Neural crest cell (in vitro differentiated cells): ENCODE measurements around the gene INSYN1. TPM values are rescaled to one million over a fixed set of nuclear protein-coding genes. Genes with fewer than 3 reads are reported as not detected.

ENCODE experiments used
- DNase-seq: peaks from one replicate; pipeline ENCODE4 v3.0.0; 2021; ENCODE audit warnings: low read depth, mixed read lengths, low spot score
- H3K27ac Mint-ChIP-seq: one replicate; pipeline ENCODE4 v1.8.0; 2021; ENCODE audit warnings: mild to moderate bottlenecking, mixed read lengths; ENCODE audit not compliant: unreplicated experiment
- H3K27me3 Mint-ChIP-seq: 2 replicates; pipeline ENCODE4 v1.8.0; 2021; ENCODE audit warnings: low read depth, mild to moderate bottlenecking, mixed read lengths
- H3K36me3 Mint-ChIP-seq: 2 replicates; pipeline ENCODE4 v1.8.0; 2021; ENCODE audit warnings: low read depth, mild to moderate bottlenecking, mixed read lengths
- H3K4me1 Mint-ChIP-seq: 2 replicates; pipeline ENCODE4 v1.8.0; 2021; ENCODE audit warnings: mixed read lengths
- H3K4me3 Mint-ChIP-seq: one replicate; pipeline ENCODE4 v1.8.0; 2021; ENCODE audit warnings: mild to moderate bottlenecking, mixed read lengths
- H3K9me3 Mint-ChIP-seq: 2 replicates; pipeline ENCODE4 v1.8.0; 2021; ENCODE audit warnings: mixed read lengths
- total RNA-seq: library from RNA; stranded (reverse); gene quantifications from 2 replicates; pipeline ENCODE4 v1.2.1, GENCODE V29; 2021
- TF ChIP-seq, protein P1 (sequence below): fragments of 200-600 bp; sonication (generic); conservative IDR thresholded peaks from 2 replicates; pipeline ENCODE4 v1.5.0; 2021; ENCODE audit warnings: antibody characterized with exemption, mild to moderate bottlenecking

INSYN1 gene
- total RNA-seq, 1 donor from 2014 or later = 9.5 TPM

DNA sequence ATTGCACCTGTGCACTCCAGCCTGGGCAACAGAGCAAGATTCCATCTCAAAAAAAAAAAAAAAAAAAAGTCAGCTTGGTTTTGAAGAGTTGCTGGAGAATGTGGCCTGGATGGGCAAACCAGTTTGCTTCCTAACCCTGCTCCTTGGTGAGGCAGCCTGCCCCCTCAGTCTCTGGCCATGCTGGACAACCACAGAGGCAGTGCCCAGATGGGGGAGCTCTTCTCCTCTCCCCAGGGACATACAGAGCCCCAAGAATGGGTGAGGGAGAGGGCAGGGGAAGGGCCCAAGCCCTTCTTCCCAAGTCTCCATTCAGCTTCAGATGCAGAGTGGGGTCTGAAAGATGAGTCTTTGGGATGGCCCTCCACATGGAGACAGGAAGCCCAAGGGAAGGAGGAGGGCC lies 41.0 kb downstream of the INSYN1 start:
- no peak overlapping the region for H3K27ac Mint-ChIP-seq
- TF ChIP-seq, protein P1, sequence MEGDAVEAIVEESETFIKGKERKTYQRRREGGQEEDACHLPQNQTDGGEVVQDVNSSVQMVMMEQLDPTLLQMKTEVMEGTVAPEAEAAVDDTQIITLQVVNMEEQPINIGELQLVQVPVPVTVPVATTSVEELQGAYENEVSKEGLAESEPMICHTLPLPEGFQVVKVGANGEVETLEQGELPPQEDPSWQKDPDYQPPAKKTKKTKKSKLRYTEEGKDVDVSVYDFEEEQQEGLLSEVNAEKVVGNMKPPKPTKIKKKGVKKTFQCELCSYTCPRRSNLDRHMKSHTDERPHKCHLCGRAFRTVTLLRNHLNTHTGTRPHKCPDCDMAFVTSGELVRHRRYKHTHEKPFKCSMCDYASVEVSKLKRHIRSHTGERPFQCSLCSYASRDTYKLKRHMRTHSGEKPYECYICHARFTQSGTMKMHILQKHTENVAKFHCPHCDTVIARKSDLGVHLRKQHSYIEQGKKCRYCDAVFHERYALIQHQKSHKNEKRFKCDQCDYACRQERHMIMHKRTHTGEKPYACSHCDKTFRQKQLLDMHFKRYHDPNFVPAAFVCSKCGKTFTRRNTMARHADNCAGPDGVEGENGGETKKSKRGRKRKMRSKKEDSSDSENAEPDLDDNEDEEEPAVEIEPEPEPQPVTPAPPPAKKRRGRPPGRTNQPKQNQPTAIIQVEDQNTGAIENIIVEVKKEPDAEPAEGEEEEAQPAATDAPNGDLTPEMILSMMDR = no peak
- H3K4me1 Mint-ChIP-seq = no peaks in the 10 kb centered on the region
- H3K36me3 Mint-ChIP-seq = peaks cover 14% of the 10 kb centered on the region
- H3K27me3 Mint-ChIP-seq = no peaks in the 10 kb centered on the region
- H3K9me3 Mint-ChIP-seq = no peaks in the 10 kb centered on the region
- H3K4me3 Mint-ChIP-seq = no peak overlapping the region
- DNase-seq = no peak

DNA sequence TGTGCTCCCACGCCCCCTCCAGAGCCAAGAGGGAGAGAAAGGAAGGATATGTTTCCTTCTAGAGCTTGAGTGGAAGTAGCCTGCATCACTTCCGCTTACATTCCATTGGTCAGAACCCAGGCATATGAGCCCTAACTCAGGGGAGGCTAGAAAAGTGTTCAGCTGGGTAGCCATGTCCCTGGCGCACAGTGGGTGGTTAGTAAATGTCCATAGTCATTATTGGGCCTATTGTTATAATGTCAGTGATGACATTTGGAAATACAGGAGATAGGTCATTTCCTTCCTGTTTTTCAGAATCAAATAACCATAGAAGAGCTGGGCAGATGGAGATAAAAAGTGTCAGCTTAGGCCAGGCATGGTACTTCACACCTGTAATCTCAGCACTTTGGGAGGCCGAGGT lies 41.6 kb downstream of the INSYN1 start:
- no peak for DNase-seq
- TF ChIP-seq, protein P1 = no peak
- Mint-ChIP-seq H3K4me3 (no peak overlapping the region), H3K9me3 (no peaks in the 10 kb centered on the region), H3K4me1 (no peaks in the 10 kb centered on the region), H3K36me3 (peaks cover 16% of the 10 kb centered on the region), H3K27me3 (no peaks in the 10 kb centered on the region), H3K27ac (no peak overlapping the region)

DNA sequence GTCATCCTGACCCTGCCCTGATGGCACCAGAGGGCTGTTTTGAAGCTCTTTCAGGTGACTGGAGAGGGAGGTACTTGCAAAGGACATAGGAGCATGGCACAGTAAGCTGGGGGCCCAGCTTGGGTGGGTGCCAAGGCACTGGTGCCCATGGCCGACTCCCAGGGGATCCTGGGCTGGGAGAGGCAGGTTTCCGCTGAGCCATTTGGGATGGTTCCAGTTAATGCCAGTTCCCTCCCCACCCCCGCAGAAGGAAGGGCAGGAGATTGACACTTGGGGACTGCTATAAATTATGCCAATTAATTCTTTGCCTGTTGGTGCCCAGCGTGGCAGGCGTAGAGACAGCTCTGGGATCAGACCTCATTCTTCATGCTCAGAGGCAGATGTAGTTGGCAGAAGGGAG lies 42.8 kb downstream of the INSYN1 start:
- Mint-ChIP-seq H3K4me1 (no peaks in the 10 kb centered on the region), H3K27ac (no peak overlapping the region), H3K36me3 (peaks cover 18% of the 10 kb centered on the region), H3K4me3 (no peak overlapping the region), H3K27me3 (no peaks in the 10 kb centered on the region), H3K9me3 (no peaks in the 10 kb centered on the region)
- no peak for DNase-seq
- TF ChIP-seq, protein P1 = no peak

DNA sequence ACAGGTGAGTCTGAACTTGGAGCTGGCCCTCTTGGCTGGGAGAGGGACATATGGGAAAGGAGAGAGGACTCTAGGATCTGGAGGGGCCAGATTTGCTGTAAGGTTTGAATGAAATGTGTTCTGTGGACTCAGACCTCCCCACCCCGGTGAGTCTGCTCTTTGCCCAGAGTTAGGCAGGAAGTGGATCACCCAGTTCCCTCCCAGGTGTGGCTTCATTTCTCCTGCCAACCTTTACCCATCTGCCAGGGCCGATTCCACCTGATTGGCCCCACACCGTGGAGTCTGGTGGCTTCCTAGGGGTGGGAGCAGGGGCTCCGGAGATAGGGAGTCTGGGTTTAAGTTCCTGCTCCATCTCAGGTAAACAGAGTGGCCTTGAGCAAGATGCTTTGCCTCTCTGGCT lies 43.5 kb downstream of the INSYN1 start:
- no peak for DNase-seq

DNA sequence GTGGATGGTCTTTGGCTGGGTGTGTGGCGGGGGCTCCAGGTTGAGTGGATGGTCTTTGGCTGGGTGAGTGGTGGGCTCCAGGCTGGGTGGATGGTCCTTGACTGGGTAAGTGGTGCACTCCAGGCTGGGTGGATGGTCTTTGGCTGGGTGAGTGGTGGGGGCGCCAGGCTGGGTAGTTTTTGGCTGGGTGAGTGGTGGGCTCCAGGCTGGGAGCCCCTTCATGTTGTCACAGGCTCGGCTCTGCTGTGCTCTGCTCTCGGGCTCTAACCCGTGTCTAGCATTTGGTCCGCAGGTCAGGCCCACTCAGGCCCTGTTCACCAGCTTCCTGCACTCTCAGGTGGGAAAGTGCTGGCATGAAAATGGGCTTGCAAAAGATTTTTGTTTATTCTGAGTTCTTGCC lies 43.9 kb downstream of the INSYN1 start:
- H3K4me1 Mint-ChIP-seq = peaks cover 5% of the 10 kb centered on the region
- no peak overlapping the region for H3K4me3 Mint-ChIP-seq
- peaks cover 21% of the 10 kb centered on the region for H3K36me3 Mint-ChIP-seq
- TF ChIP-seq, protein P1 = no peak
- no peak for DNase-seq
- no peak overlapping the region for H3K27ac Mint-ChIP-seq
- no peaks in the 10 kb centered on the region for H3K27me3 Mint-ChIP-seq
- H3K9me3 Mint-ChIP-seq = no peaks in the 10 kb centered on the region

More for the DNA sequence above, 43.5 kb downstream of the INSYN1 start:
- Mint-ChIP-seq H3K36me3 (peaks cover 21% of the 10 kb centered on the region), H3K27ac (no peak overlapping the region), H3K4me3 (no peak overlapping the region), H3K9me3 (no peaks in the 10 kb centered on the region), H3K27me3 (no peaks in the 10 kb centered on the region), H3K4me1 (peaks cover 4% of the 10 kb centered on the region)
- TF ChIP-seq, protein P1 = no peak

DNA sequence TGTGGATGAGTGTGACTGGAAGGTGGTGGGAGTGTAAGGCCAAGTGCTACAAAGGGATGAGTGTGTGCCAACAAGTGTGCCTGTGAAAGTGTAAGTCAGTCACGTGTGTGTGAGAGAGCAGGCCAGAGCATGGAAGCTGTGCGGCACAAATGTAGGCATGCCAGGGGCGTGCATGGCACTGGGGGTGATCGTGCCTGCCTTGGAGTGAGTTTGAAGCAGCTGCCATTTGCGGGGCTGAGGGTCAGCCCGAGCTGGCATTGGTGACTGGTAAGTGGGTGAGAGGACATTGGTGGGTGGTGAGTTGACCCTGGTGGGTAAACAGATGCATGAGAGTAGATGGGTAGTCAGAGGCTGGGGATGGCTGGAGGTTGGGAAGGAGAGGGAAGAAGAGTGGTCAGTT lies 44.5 kb downstream of the INSYN1 start:
- H3K4me1 Mint-ChIP-seq = peaks cover 5% of the 10 kb centered on the region
- no peak overlapping the region for H3K4me3 Mint-ChIP-seq
- peak overlapping the region; percentile 3 for H3K27ac Mint-ChIP-seq
- TF ChIP-seq, protein P1 = no peak
- no peaks in the 10 kb centered on the region for H3K9me3 Mint-ChIP-seq
- DNase-seq = no peak
- no peaks in the 10 kb centered on the region for H3K27me3 Mint-ChIP-seq
- H3K36me3 Mint-ChIP-seq = peaks cover 21% of the 10 kb centered on the region
